ENCODE measurements around the gene ADAMTS15.

- no peak for TF ChIP-seq POLR2A (IDR thresholded peaks at IDR 0.05; ENCODE audit: extremely low read depth, insufficient read length)
- no peak for TF ChIP-seq CTCF (IDR thresholded peaks at IDR 0.05; ENCODE audit: low read depth, low read length)
- no peak for TF ChIP-seq MYC (IDR thresholded peaks at IDR 0.05; ENCODE audit: low read depth, low read length)
Observed at GRCh38 chr11:130509942-130510341, 61.5 kb downstream of the ADAMTS15 start.

Measured in NB4 (cell line).